HepG2 (cell line): ENCODE results near the gene PIF1. TPM values are rescaled to one million over a fixed set of nuclear protein-coding genes. Genes with fewer than 3 reads are reported as not detected.

Experiments
- ASH2L ChIP-seq: fragments of 300-600, 200-600 bp; sonication (generic); IDR thresholded peaks from 2 replicates; pipeline ENCODE4 v1.7.0; 2017; ENCODE audit warnings: low read depth, mild to moderate bottlenecking, moderate library complexity, mixed read lengths, low read length; ENCODE audit not compliant: insufficient read length
- CBX1 ChIP-seq: IDR thresholded peaks from one replicate; pipeline ENCODE4 v1.6.1; 2016; ENCODE audit warnings: antibody characterized with exemption, low read depth
- FOXC1 ChIP-seq: sonication (generic); formaldehyde crosslinking; IDR thresholded peaks from 2 replicates; pipeline ENCODE4 v1.8.0; 2022; ENCODE audit warnings: mild to moderate bottlenecking, missing genetic modification reagents, borderline replicate concordance
- HOXA9 ChIP-seq: sonication (generic); formaldehyde crosslinking; IDR thresholded peaks from 2 replicates; pipeline ENCODE4 v1.8.1; 2022; ENCODE audit warnings: missing genetic modification reagents, mild to moderate bottlenecking, moderate library complexity, borderline replicate concordance
- JARID2 ChIP-seq: sonication (generic); formaldehyde crosslinking; IDR thresholded peaks from 2 replicates; pipeline ENCODE4 v1.8.1; 2023; ENCODE audit warnings: missing genetic modification reagents, inconsistent platforms; ENCODE audit not compliant: insufficient replicate concordance
- KDM1A ChIP-seq: IDR thresholded peaks from 2 replicates; pipeline ENCODE4 v1.6.1; 2016; ENCODE audit warnings: missing compliant biosample characterization
- KMT2B ChIP-seq: IDR thresholded peaks from 2 replicates; pipeline ENCODE4 v1.6.1; 2016; ENCODE audit warnings: missing genetic modification reagents, missing compliant biosample characterization
- PAX8 ChIP-seq: sonication (generic); formaldehyde crosslinking; IDR thresholded peaks from 2 replicates; pipeline ENCODE4 v1.8.0; 2022; ENCODE audit warnings: mild to moderate bottlenecking, missing genetic modification reagents, borderline replicate concordance
- PRMT3 ChIP-seq: sonication (generic); formaldehyde crosslinking; IDR thresholded peaks from 2 replicates; pipeline ENCODE4 v1.8.1; 2022; ENCODE audit warnings: low read depth, mild to moderate bottlenecking, moderate library complexity, missing genetic modification reagents, borderline replicate concordance
- RFX1 ChIP-seq: fragments of 450-650 bp; IDR thresholded peaks from 2 replicates; pipeline ENCODE4 v1.6.1; 2017
- SMAD1 ChIP-seq: sonication (generic); formaldehyde crosslinking; IDR thresholded peaks from 2 replicates; pipeline ENCODE4 v1.4.0; 2020; ENCODE audit warnings: missing genetic modification reagents, low read depth, mild to moderate bottlenecking, borderline replicate concordance
- TBL1XR1 ChIP-seq: fragments of 150-350 bp; IDR thresholded peaks from 2 replicates; pipeline ENCODE4 v1.6.1; 2014; ENCODE audit warnings: borderline replicate concordance, low read length; ENCODE audit not compliant: partially characterized antibody
- TBP ChIP-seq: sonication (generic); formaldehyde crosslinking; IDR thresholded peaks from 2 replicates; pipeline ENCODE4 v1.5.0; 2020; ENCODE audit warnings: missing genetic modification reagents
- U2AF1 ChIP-seq: fragments of 200-400 bp; formaldehyde crosslinking; optimal IDR thresholded peaks from 2 replicates; pipeline ENCODE3; 2017; ENCODE audit warnings: mild to moderate bottlenecking, low read depth, low read length
- ZMAT3 ChIP-seq: sonication (generic); formaldehyde crosslinking; conservative IDR thresholded peaks from 2 replicates; pipeline ENCODE4 v1.7.0; 2021; ENCODE audit warnings: missing genetic modification reagents
- ZNF124 ChIP-seq: sonication (generic); formaldehyde crosslinking; IDR thresholded peaks from 2 replicates; pipeline ENCODE4 v1.4.0; 2020; ENCODE audit warnings: missing genetic modification reagents
- ZNF225 ChIP-seq: sonication (generic); formaldehyde crosslinking; IDR thresholded peaks from 2 replicates; pipeline ENCODE4 v1.4.0; 2020; ENCODE audit warnings: mild to moderate bottlenecking, missing genetic modification reagents
- ZNF546 ChIP-seq: sonication (generic); formaldehyde crosslinking; conservative IDR thresholded peaks from 2 replicates; pipeline ENCODE4 v1.8.1; 2023; ENCODE audit warnings: mild to moderate bottlenecking, missing genetic modification reagents
- ZNF709 ChIP-seq: sonication (generic); formaldehyde crosslinking; IDR thresholded peaks from 2 replicates; pipeline ENCODE4 v1.5.0; 2020; ENCODE audit warnings: mild to moderate bottlenecking, missing genetic modification reagents
- ZSCAN9 ChIP-seq: IDR thresholded peaks from 2 replicates; pipeline ENCODE4 v1.6.1; 2016; ENCODE audit warnings: borderline replicate concordance
- polyA plus RNA-seq, 8 experiments: library from polyadenylated mRNA; depleted of rRNA in 3 of 8; stranded (reverse) in 7 of 8; unstranded in 1 of 8; fragments of >200 nt; fragmentation: Illumina TruSeq in 4 of 8; extraction: Trizol in 4 of 8; gene quantifications; 2 replicates each; pipeline versions ENCODE4 v1.2.1 to v1.2.3, GENCODE V29; 2011 to 2016; ENCODE audit warnings: low read depth in 4 of 8, missing spikeins in 1 of 8, mixed read lengths in 1 of 8; ENCODE audit not compliant: insufficient read depth in 1 of 8
- total RNA-seq, 5 experiments: library from RNA; depleted of rRNA; stranded (reverse); fragments of >200 nt; fragmentation: Illumina TruSeq; extraction: Trizol; gene quantifications; 2 replicates each; pipeline ENCODE4 v1.2.3, GENCODE V29; 2016; ENCODE audit warnings: low read depth in 1 of 5
- TF ChIP-seq, protein P1 (sequence below): IDR thresholded peaks from 2 replicates; pipeline ENCODE4 v1.6.1; 2016; ENCODE audit warnings: missing compliant biosample characterization, missing genetic modification reagents, borderline replicate concordance
- TF ChIP-seq, protein P2 (sequence below): sonication (generic); formaldehyde crosslinking; IDR thresholded peaks from 2 replicates; pipeline ENCODE4 v1.5.1; 2020; ENCODE audit warnings: missing genetic modification reagents, mild to moderate bottlenecking, borderline replicate concordance
- TF ChIP-seq, protein P3 (sequence below): sonication (generic); formaldehyde crosslinking; IDR thresholded peaks from 2 replicates; pipeline ENCODE4 v1.4.0; 2020; ENCODE audit warnings: mild to moderate bottlenecking, missing genetic modification reagents
- TF ChIP-seq, protein P4 (sequence below): sonication (generic); formaldehyde crosslinking; IDR thresholded peaks from 2 replicates; pipeline ENCODE4 v1.9.0; 2021; ENCODE audit warnings: missing genetic modification reagents, borderline replicate concordance

The PIF1 gene
- total and polyA plus RNA-seq, 2 of the 13 experiments (the other 11 are each of a cell fraction or from before 2014, with no cell fraction given): 18.5 to 19.7 TPM

DNA sequence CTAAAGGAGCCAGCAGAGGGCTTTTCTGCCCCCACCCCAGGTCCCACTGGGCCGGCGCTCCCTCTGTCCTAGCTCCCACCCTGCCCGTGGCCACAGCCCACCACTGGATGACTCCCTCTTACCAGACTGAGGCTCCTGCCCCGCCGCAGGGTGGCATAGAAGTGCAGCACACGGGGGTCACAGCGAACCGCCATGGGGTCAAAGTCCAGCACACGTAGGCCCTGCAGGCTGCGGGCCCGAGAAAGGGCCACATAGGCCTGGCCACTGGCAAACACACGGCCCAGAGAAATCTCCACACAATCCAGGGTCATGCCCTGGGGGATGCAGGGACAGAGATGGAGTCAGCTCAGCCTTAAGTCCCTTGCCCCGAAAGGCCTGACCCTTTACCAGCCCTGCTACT, 9.0 kb downstream of the PIF1 start (continued):
- TF ChIP-seq, protein P1, sequence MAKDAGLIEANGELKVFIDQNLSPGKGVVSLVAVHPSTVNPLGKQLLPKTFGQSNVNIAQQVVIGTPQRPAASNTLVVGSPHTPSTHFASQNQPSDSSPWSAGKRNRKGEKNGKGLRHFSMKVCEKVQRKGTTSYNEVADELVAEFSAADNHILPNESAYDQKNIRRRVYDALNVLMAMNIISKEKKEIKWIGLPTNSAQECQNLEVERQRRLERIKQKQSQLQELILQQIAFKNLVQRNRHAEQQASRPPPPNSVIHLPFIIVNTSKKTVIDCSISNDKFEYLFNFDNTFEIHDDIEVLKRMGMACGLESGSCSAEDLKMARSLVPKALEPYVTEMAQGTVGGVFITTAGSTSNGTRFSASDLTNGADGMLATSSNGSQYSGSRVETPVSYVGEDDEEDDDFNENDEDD: peak; percentile 22; the same call in 1 of the 2 replicates
- TF ChIP-seq ASH2L (peak; percentile 43), JARID2 (CRISPR knock-in tag) (no peak), FOXC1 (CRISPR knock-in tag) (no peak), TBL1XR1 (no peak), RFX1 (no peak), ZNF709 (no peak), TBP (CRISPR knock-in tag) (no peak), CBX1 (no peak), KDM1A (CRISPR knock-in tag) (peak; percentile 63; the same call in 1 of the 2 replicates), U2AF1 (no peak), HOXA9 (CRISPR knock-in tag) (0 out of 2 replicates have a peak, but pooled peaks have one; percentile 25), PAX8 (CRISPR knock-in tag) (no peak), PRMT3 (CRISPR knock-in tag) (no peak), SMAD1 (CRISPR knock-in tag) (no peak), ZNF225 (CRISPR knock-in tag) (no peak; the same call in 1 of the 2 replicates), ZNF546 (no peak), KMT2B (CRISPR knock-in tag) (peak; percentile 45; the same call in 1 of the 2 replicates), ZSCAN9 (CRISPR knock-in tag) (no peak), ZNF124 (no peak), ZMAT3 (CRISPR knock-in tag) (no peak)
- TF ChIP-seq, protein P2, sequence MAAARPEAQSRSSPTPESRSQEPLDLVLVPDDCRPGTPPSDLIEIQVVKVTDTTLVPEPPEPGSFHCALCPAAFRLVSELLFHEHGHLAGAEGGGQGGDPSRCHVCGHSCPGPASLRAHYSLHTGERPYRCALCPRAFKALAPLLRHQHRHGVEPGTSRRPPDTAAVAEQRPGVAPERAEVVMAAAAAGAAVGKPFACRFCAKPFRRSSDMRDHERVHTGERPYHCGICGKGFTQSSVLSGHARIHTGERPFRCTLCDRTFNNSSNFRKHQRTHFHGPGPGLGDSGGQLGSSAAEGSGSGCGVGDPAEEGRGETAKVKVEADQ (CRISPR knock-in tag): no peak
- TF ChIP-seq, protein P3, sequence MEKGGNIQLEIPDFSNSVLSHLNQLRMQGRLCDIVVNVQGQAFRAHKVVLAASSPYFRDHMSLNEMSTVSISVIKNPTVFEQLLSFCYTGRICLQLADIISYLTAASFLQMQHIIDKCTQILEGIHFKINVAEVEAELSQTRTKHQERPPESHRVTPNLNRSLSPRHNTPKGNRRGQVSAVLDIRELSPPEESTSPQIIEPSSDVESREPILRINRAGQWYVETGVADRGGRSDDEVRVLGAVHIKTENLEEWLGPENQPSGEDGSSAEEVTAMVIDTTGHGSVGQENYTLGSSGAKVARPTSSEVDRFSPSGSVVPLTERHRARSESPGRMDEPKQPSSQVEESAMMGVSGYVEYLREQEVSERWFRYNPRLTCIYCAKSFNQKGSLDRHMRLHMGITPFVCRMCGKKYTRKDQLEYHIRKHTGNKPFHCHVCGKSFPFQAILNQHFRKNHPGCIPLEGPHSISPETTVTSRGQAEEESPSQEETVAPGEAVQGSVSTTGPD: no peak
- TF ChIP-seq, protein P4, sequence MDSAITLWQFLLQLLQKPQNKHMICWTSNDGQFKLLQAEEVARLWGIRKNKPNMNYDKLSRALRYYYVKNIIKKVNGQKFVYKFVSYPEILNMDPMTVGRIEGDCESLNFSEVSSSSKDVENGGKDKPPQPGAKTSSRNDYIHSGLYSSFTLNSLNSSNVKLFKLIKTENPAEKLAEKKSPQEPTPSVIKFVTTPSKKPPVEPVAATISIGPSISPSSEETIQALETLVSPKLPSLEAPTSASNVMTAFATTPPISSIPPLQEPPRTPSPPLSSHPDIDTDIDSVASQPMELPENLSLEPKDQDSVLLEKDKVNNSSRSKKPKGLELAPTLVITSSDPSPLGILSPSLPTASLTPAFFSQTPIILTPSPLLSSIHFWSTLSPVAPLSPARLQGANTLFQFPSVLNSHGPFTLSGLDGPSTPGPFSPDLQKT (CRISPR knock-in tag): no peak
